GM13976 (cell line): ENCODE data around the gene PGBD5.
A peak's percentile ranks its signal among the peaks of the same experiment; 100 is the strongest.
"Not testable (repeated sequence)": the region's sequence is repeated elsewhere in the genome, so short reads cannot be mapped to it uniquely, and the experiment has no call there.

Experiments used
- DNase-seq: peaks from one replicate; pipeline ENCODE4 v3.0.0; 2012; ENCODE audit warnings: low spot score
- CTCF ChIP-seq: IDR thresholded peaks from 2 replicates; pipeline ENCODE4 v1.5.1; 2012; ENCODE audit warnings: borderline replicate concordance, mild to moderate bottlenecking; ENCODE audit not compliant: insufficient read depth; ENCODE audit errors: extremely low read depth, missing control alignments, control extremely low read depth
- in situ Hi-C: fragments of 300-500 bp; cut with MboI; formaldehyde crosslinking; loops from one replicate; pipeline ENCODE4 v1.12.0; 2022; ENCODE audit warnings: low sequenced_read_pairs, mixed read lengths, inconsistent platforms; ENCODE audit not compliant: unreplicated experiment

PGBD5 gene, protein sequence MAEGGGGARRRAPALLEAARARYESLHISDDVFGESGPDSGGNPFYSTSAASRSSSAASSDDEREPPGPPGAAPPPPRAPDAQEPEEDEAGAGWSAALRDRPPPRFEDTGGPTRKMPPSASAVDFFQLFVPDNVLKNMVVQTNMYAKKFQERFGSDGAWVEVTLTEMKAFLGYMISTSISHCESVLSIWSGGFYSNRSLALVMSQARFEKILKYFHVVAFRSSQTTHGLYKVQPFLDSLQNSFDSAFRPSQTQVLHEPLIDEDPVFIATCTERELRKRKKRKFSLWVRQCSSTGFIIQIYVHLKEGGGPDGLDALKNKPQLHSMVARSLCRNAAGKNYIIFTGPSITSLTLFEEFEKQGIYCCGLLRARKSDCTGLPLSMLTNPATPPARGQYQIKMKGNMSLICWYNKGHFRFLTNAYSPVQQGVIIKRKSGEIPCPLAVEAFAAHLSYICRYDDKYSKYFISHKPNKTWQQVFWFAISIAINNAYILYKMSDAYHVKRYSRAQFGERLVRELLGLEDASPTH

GRCh38 chr1:230426246-230427093 is at the start of gene PGBD5:
PGBD5 (minus strand) TSS chr1:230426332; CDS start chr1:230425928, 404 bp downstream.
- in situ Hi-C loops: no loop called here
- no peak for TF ChIP-seq CTCF
- DNase-seq: peak; percentile 86

DNA sequence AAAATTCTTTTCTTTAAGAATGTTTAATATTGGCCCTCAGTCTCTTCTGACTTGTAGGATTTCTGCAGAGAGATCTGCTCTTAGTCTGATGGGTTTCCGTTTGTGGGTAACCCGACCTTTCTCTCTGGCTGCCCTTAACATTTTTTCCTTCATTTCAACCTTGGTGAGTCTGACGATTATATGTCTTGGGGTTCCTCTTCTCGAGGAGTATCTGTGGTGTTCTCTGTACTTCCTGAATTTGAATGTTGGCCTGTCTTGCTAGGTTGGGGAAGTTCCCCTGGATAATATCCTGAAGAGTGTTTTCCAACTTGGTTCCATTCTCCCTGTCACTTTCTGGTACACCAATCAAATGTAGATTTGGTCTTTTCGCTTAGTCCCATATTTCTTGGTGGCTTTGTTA is 48.8 kb upstream of the PGBD5 start:
- not testable (repeated sequence) for DNase-seq

DNA sequence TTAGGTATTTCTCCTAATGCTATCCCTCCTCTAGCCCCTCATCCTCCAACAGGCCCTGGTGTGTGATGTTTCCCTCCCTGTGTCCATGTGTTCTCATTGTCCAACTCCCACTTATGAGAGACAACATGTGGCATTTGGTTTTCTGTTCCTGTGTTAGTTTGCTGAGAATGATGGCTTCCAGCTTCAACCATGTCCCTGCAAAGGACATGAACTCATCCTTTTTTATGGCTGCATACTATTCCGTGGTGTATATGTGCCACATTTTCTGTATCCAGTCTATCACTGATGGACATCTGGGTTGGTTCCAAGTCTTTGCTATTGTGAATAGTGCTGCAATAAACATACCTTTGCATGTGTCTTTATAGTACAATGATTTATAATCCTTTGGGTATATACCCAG is 44.6 kb upstream of the PGBD5 start:
- in situ Hi-C loops, DNase-seq: not testable (repeated sequence)

More for the DNA sequence above, 48.8 kb upstream of the PGBD5 start:
- in situ Hi-C loops: not testable (repeated sequence)

GRCh38 chr1:230469271-230469670 is 43.1 kb upstream of the PGBD5 start:
- TF ChIP-seq CTCF: no peak
- in situ Hi-C loops: no loop called here
- no peak for DNase-seq

- in situ Hi-C loops: no loop called here
- TF ChIP-seq CTCF: no peak
- DNase-seq: no peak
These were observed 39.6 kb upstream of the PGBD5 start for GRCh38 chr1:230465691-230466090.

GRCh38 chr1:230464671-230465070 is 38.5 kb upstream of the PGBD5 start:
- no peak for TF ChIP-seq CTCF
- in situ Hi-C loops: no loop called here
- DNase-seq: no peak

- no peak for TF ChIP-seq CTCF
- no peak for DNase-seq
- in situ Hi-C loops: no loop called here
These were observed 37.6 kb upstream of the PGBD5 start for GRCh38 chr1:230463760-230464159.
